Measurements from ENCODE around the gene KIF7.
"Not testable (repeated sequence)": the region's sequence is repeated elsewhere in the genome, so short reads cannot be mapped to it uniquely, and the experiment has no call there.

The KIF7 gene

DNA sequence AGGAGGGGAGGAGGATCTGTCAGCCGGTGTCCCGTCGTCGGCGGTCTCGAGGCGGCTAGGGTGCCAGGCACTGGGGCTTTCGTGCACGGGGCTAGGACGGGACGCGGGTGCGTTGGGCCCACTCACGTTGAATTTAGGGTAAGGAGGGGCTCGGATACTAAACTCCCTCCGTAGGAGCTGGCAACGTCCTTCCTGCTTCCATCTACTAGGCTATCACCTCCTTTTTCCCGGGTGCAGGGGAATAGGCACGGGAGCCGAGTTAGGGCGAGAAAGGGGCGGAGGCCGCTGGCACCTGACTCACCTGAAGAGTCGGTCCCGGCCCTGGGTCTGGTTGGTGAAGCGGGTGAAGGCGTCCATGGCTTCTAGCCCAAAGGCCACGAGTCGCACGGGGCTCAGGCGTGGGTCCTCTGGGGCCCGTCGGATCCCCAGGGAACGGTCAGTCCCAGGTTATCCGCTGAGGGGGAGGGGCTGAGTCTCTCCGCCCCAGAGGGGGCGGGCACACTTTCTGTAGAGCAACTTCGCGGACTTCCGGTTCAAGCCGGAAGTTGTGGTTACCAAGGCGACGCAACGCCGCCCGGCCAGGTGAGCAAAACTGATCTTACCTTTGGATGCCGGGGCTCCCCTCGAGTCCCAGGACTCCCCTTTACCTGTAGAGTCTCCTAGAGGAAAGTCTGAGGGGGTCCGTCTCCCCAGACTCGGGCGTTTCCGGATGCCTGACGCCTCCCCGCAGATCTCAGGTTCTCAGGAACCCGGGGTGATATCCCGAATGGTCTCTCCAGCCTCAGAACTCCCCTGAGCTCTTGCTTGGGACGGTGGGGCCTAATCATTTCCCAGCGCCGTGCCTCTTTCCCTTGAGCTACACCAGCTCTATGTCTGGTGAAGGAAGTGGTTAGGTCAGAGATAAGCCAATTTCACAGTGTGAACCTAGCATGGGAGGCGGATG lies 35.3 kb upstream of the KIF7 start, which contains the start of the genes PEX11A and WDR93:
TSS of gene PEX11A (minus strand) at position 479 of the 943 bp plus-strand sequence. CDS start at position 357, 122 bp downstream.
TSS of gene WDR93 (plus strand) at position 536 of the 943 bp plus-strand sequence. CDS start 10,936 bp downstream, outside the sequence.
- TF ChIP-seq, protein P1, sequence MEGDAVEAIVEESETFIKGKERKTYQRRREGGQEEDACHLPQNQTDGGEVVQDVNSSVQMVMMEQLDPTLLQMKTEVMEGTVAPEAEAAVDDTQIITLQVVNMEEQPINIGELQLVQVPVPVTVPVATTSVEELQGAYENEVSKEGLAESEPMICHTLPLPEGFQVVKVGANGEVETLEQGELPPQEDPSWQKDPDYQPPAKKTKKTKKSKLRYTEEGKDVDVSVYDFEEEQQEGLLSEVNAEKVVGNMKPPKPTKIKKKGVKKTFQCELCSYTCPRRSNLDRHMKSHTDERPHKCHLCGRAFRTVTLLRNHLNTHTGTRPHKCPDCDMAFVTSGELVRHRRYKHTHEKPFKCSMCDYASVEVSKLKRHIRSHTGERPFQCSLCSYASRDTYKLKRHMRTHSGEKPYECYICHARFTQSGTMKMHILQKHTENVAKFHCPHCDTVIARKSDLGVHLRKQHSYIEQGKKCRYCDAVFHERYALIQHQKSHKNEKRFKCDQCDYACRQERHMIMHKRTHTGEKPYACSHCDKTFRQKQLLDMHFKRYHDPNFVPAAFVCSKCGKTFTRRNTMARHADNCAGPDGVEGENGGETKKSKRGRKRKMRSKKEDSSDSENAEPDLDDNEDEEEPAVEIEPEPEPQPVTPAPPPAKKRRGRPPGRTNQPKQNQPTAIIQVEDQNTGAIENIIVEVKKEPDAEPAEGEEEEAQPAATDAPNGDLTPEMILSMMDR (IDR thresholded peaks at IDR 0.05; ENCODE audit: low read depth, low read length): no peak
- peak within 1 kb of the TSS; percentile 45 for H3K27ac ChIP-seq

DNA sequence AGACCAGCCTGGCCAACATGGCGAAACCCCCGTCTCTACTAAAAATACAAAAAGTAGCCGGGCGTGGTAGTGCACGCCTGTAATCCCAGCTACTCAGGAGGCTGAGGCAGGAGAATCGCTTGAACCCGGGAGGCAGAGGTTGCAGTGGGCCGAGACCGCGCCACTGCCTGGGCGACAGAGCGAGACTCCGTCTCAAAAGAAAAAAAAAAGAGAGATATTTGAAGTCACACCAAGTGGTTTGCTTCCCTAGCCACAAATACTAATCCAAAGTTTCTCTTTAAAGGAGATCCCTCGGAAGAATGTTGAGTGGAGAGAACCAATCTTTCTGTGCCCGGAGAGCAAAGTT lies 34.6 kb upstream of the KIF7 start:
- H3K27me3 ChIP-seq (ENCODE audit: insufficient read depth, low read depth, severe bottlenecking); H3K36me3 ChIP-seq; H3K9me3 ChIP-seq (ENCODE audit: severe bottlenecking); DNase-seq; H3K27ac ChIP-seq: not testable (repeated sequence)
- H3K4me3 ChIP-seq (ENCODE audit: low read depth, low read length): peak overlapping the region; percentile 99

More for the DNA sequence above, 35.3 kb upstream of the KIF7 start, which contains the start of the genes PEX11A and WDR93:
- Histone ChIP-seq H3K27me3 (ENCODE audit: insufficient read depth, low read depth, severe bottlenecking) (no peaks in the 10 kb centered on the region), H3K36me3 (peaks cover 4% of the 10 kb centered on the region), H3K9me3 (ENCODE audit: severe bottlenecking) (no peaks in the 10 kb centered on the region), H3K4me3 (ENCODE audit: low read depth, low read length) (peak within 1 kb of the TSS; percentile 99)
- DNase-seq: peak; percentile 89

DNA sequence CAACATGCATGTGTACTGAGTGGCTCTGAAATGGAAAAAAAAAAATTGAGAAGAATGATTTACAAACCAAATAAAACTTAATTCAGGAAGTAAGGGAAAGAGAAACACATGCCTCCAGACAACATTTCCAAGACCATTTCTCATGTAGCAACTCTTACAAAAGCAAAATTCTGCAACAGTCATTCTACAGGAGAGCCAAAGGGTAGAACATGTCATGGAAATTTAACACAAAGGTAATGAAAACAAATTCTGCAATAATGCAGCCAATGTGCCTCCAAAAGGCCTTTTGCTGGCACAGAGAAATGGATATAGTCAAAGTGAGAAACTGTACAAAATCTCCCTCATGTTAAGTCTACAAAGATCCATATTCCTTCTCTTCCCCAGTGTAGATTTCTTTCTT lies 31.3 kb upstream of the KIF7 start:
- Histone ChIP-seq H3K27ac (no peak overlapping the region), H3K27me3 (ENCODE audit: insufficient read depth, low read depth, severe bottlenecking) (no peaks in the 10 kb centered on the region), H3K4me3 (ENCODE audit: low read depth, low read length) (no peak overlapping the region), H3K36me3 (peaks cover 4% of the 10 kb centered on the region), H3K9me3 (ENCODE audit: severe bottlenecking) (no peaks in the 10 kb centered on the region)
- no peak for DNase-seq
- TF ChIP-seq, protein P1 (IDR thresholded peaks at IDR 0.05; ENCODE audit: low read depth, low read length): no peak

DNA sequence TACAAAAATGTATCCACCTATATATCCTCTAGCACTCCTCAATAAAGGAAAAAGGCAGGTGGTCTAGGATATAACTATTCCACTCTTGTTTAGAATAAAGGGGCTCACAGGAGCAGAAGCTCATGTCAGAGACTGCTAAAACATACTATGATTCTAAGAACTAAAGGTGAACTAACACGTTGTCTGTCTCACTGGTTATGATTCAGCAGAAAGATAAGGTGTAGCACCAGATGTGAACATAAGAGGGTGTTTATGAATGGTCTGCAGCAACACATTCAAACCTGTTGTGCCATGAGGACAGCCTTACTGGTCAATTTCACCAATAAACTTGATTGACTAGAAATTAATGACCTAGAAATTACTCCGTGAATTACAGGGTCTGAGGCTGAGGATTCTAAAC lies 30.7 kb upstream of the KIF7 start:
- H3K4me3 ChIP-seq (ENCODE audit: low read depth, low read length): no peak overlapping the region
- no peaks in the 10 kb centered on the region for H3K27me3 ChIP-seq (ENCODE audit: insufficient read depth, low read depth, severe bottlenecking)
- no peaks in the 10 kb centered on the region for H3K9me3 ChIP-seq (ENCODE audit: severe bottlenecking)
- no peak overlapping the region for H3K27ac ChIP-seq
- peaks cover 4% of the 10 kb centered on the region for H3K36me3 ChIP-seq
- TF ChIP-seq, protein P1 (IDR thresholded peaks at IDR 0.05; ENCODE audit: low read depth, low read length): no peak
- DNase-seq: no peak

DNA sequence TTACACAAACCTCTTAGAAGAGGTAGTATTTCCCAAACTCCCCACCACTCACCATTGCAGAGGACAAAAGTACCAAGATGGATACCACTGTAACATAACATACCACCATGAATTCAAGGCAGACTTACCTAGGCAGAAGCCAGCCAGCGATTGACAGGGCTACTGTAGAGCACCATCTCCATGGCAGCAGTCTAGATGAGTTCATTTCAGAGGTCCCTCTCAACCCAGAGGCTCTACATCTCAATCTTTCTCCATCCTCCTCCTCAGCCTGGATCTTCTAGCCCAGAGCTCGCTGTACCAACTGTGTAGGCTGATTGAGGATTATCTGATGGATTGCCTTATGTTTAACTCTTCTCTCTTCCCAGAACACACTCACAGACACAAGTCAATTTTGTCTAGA lies 25.9 kb upstream of the KIF7 start:
- H3K36me3 ChIP-seq: peaks cover 4% of the 10 kb centered on the region; the same call in 1 of the 2 replicates
- H3K27ac ChIP-seq: no peak overlapping the region
- TF ChIP-seq, protein P1 (IDR thresholded peaks at IDR 0.05; ENCODE audit: low read depth, low read length): no peak

DNA sequence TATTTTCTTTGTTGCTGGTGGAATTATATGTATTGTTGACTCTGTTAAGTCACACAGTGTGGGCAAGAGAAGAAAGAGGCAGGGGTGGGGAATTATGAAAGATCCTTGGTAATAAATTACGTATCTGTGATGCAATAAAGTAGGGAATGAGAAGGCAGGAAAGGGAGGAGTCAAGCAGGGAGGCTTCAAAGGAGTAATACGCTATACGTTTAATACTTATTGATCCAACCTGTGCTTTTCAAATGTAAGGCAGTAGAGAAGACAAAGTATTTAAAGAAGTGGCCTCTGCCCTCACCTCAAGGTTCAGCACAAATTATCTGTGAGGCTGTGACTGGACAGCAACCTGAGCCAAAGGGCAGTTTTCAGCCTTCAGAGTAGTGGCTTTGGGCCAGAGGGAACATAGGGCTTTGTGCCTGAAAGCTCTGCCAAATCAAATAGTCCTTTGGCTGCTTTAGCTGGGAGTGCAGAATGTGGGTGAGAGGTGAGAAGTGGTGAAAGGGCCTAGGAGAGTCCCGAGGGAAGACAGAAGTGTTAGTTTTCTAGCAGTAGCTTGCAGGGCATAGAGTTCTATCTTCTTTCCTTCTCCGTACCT lies 25.1 kb upstream of the KIF7 start:
- no peak overlapping the region for H3K27ac ChIP-seq
- H3K27me3 ChIP-seq (ENCODE audit: insufficient read depth, low read depth, severe bottlenecking): no peaks in the 10 kb centered on the region
- TF ChIP-seq, protein P1 (IDR thresholded peaks at IDR 0.05; ENCODE audit: low read depth, low read length): no peak
- no peak for DNase-seq
- H3K4me3 ChIP-seq (ENCODE audit: low read depth, low read length): no peak overlapping the region
- H3K36me3 ChIP-seq: no peaks in the 10 kb centered on the region
- no peaks in the 10 kb centered on the region for H3K9me3 ChIP-seq (ENCODE audit: severe bottlenecking)

More for the DNA sequence above, 25.9 kb upstream of the KIF7 start:
- H3K4me3 ChIP-seq (ENCODE audit: low read depth, low read length): no peak overlapping the region
- no peaks in the 10 kb centered on the region for H3K9me3 ChIP-seq (ENCODE audit: severe bottlenecking)
- no peaks in the 10 kb centered on the region for H3K27me3 ChIP-seq (ENCODE audit: insufficient read depth, low read depth, severe bottlenecking)
- no peak for DNase-seq
